ENCODE data around the gene RHOD. TPM values are rescaled to one million over a fixed set of nuclear protein-coding genes. Genes with fewer than 3 reads are reported as not detected.

The RHOD gene
- total and polyA plus RNA-seq, 2 of the 8 experiments (the other 6 are each of a cell fraction or from before 2014, with no cell fraction given) = 12.1 to 17.6 TPM

DNA sequence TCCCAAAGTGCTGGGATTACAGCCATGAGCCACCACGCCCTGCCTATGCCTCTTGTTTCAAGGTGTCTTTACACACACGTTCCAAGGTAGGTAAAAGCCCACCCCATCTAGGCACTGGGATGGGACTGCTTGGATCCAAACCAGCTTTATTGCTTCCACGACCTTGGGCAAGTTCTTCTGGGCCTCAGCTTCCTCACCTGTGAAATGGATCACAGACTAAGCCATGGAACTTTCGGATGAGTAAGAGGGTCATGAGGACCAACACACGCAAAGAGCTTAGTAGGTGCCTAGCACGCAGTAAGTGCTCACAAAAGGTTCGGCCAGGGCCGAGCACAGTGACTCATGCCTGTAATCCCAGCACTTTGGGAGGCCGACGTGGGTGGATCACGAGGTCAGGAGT is 15.6 kb downstream of the RHOD start (continued):
- TF ChIP-seq, protein P1, sequence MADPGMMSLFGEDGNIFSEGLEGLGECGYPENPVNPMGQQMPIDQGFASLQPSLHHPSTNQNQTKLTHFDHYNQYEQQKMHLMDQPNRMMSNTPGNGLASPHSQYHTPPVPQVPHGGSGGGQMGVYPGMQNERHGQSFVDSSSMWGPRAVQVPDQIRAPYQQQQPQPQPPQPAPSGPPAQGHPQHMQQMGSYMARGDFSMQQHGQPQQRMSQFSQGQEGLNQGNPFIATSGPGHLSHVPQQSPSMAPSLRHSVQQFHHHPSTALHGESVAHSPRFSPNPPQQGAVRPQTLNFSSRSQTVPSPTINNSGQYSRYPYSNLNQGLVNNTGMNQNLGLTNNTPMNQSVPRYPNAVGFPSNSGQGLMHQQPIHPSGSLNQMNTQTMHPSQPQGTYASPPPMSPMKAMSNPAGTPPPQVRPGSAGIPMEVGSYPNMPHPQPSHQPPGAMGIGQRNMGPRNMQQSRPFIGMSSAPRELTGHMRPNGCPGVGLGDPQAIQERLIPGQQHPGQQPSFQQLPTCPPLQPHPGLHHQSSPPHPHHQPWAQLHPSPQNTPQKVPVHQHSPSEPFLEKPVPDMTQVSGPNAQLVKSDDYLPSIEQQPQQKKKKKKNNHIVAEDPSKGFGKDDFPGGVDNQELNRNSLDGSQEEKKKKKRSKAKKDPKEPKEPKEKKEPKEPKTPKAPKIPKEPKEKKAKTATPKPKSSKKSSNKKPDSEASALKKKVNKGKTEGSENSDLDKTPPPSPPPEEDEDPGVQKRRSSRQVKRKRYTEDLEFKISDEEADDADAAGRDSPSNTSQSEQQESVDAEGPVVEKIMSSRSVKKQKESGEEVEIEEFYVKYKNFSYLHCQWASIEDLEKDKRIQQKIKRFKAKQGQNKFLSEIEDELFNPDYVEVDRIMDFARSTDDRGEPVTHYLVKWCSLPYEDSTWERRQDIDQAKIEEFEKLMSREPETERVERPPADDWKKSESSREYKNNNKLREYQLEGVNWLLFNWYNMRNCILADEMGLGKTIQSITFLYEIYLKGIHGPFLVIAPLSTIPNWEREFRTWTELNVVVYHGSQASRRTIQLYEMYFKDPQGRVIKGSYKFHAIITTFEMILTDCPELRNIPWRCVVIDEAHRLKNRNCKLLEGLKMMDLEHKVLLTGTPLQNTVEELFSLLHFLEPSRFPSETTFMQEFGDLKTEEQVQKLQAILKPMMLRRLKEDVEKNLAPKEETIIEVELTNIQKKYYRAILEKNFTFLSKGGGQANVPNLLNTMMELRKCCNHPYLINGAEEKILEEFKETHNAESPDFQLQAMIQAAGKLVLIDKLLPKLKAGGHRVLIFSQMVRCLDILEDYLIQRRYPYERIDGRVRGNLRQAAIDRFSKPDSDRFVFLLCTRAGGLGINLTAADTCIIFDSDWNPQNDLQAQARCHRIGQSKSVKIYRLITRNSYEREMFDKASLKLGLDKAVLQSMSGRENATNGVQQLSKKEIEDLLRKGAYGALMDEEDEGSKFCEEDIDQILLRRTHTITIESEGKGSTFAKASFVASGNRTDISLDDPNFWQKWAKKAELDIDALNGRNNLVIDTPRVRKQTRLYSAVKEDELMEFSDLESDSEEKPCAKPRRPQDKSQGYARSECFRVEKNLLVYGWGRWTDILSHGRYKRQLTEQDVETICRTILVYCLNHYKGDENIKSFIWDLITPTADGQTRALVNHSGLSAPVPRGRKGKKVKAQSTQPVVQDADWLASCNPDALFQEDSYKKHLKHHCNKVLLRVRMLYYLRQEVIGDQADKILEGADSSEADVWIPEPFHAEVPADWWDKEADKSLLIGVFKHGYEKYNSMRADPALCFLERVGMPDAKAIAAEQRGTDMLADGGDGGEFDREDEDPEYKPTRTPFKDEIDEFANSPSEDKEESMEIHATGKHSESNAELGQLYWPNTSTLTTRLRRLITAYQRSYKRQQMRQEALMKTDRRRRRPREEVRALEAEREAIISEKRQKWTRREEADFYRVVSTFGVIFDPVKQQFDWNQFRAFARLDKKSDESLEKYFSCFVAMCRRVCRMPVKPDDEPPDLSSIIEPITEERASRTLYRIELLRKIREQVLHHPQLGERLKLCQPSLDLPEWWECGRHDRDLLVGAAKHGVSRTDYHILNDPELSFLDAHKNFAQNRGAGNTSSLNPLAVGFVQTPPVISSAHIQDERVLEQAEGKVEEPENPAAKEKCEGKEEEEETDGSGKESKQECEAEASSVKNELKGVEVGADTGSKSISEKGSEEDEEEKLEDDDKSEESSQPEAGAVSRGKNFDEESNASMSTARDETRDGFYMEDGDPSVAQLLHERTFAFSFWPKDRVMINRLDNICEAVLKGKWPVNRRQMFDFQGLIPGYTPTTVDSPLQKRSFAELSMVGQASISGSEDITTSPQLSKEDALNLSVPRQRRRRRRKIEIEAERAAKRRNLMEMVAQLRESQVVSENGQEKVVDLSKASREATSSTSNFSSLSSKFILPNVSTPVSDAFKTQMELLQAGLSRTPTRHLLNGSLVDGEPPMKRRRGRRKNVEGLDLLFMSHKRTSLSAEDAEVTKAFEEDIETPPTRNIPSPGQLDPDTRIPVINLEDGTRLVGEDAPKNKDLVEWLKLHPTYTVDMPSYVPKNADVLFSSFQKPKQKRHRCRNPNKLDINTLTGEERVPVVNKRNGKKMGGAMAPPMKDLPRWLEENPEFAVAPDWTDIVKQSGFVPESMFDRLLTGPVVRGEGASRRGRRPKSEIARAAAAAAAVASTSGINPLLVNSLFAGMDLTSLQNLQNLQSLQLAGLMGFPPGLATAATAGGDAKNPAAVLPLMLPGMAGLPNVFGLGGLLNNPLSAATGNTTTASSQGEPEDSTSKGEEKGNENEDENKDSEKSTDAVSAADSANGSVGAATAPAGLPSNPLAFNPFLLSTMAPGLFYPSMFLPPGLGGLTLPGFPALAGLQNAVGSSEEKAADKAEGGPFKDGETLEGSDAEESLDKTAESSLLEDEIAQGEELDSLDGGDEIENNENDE (IDR thresholded peaks at IDR 0.05; ENCODE audit: insufficient replicate concordance, low read length) = no peak
- TF ChIP-seq POU5F1 (IDR thresholded peaks at IDR 0.05; ENCODE audit: low read depth, low read length) = no peak
- no peak for TF ChIP-seq CTBP2 (IDR thresholded peaks at IDR 0.05; ENCODE audit: borderline replicate concordance, insufficient read depth, insufficient read length, low read length)
- no peak for TF ChIP-seq KDM5A (IDR thresholded peaks at IDR 0.05; ENCODE audit: low read length)
- TF ChIP-seq RNF2 (IDR thresholded peaks at IDR 0.05; ENCODE audit: borderline replicate concordance, low read depth, low read length, missing control alignments, poor library complexity, severe bottlenecking) = no peak

Data from H1 (cell line).